GM18520 (cell line): ENCODE data around the gene CEP63.
"Not testable (repeated sequence)": the region's sequence is repeated elsewhere in the genome, so short reads cannot be mapped to it uniquely, and the experiment has no call there.

Experiments used
- ATAC-seq: cut with Tn5 transposase; IDR thresholded peaks from one replicate; pipeline ENCODE4 v1.9.1; 2021; ENCODE audit not compliant: unreplicated experiment

Gene CEP63

GRCh38 chr3:134568790-134569189, 82.9 kb downstream of the CEP63 start:
- no peak for ATAC-seq

GRCh38 chr3:134569899-134570298, 84.0 kb downstream of the CEP63 start:
- not testable (repeated sequence) for ATAC-seq

- no peak for ATAC-seq
Measured at GRCh38 chr3:134576426-134576825, 90.6 kb downstream of the CEP63 start.

GRCh38 chr3:134576831-134577230, 91.0 kb downstream of the CEP63 start:
- ATAC-seq: no peak

- ATAC-seq: no peak
Measured at GRCh38 chr3:134579141-134579665, 93.3 kb downstream of the CEP63 start.

GRCh38 chr3:134590766-134591165, 104.9 kb downstream of the CEP63 start:
- no peak for ATAC-seq

- ATAC-seq: no peak
Measured at GRCh38 chr3:134592806-134593205, 106.9 kb downstream of the CEP63 start.

- no peak for ATAC-seq
Measured at GRCh38 chr3:134594331-134594741, 108.5 kb downstream of the CEP63 start.

- not testable (repeated sequence) for ATAC-seq
Measured at GRCh38 chr3:134594986-134595385, 109.1 kb downstream of the CEP63 start.

- ATAC-seq: no peak
Measured at GRCh38 chr3:134597390-134597970, 111.6 kb downstream of the CEP63 start.

GRCh38 chr3:134598763-134599545, 113.1 kb downstream of the CEP63 start:
- no peak for ATAC-seq

- ATAC-seq: no peak
Measured at GRCh38 chr3:134600206-134600605, 114.3 kb downstream of the CEP63 start.

- ATAC-seq: no peak
Measured at GRCh38 chr3:134600685-134601463, 115.0 kb downstream of the CEP63 start.

- ATAC-seq: no peak
Measured at GRCh38 chr3:134601539-134602439, 115.9 kb downstream of the CEP63 start.

- no peak for ATAC-seq
Measured at GRCh38 chr3:134602440-134602814, 116.6 kb downstream of the CEP63 start.

- ATAC-seq: no peak
Measured at GRCh38 chr3:134603480-134603879, 117.6 kb downstream of the CEP63 start.

- ATAC-seq: no peak
Measured at GRCh38 chr3:134603956-134604355, 118.1 kb downstream of the CEP63 start.

- no peak for ATAC-seq
Measured at GRCh38 chr3:134605556-134605955, 119.7 kb downstream of the CEP63 start.

- no peak for ATAC-seq
Measured at GRCh38 chr3:134606033-134607025, 120.5 kb downstream of the CEP63 start.
